NCI-H1436 treated with DMSO at 0.1 percent for 48 hours (cell line): ENCODE measurements around the gene ZNF467.

Experiments
- DNase-seq: peaks from one replicate; lab custom pipeline; 2025; lab: John Stamatoyannopoulos, UW

The ZNF467 gene

DNA sequence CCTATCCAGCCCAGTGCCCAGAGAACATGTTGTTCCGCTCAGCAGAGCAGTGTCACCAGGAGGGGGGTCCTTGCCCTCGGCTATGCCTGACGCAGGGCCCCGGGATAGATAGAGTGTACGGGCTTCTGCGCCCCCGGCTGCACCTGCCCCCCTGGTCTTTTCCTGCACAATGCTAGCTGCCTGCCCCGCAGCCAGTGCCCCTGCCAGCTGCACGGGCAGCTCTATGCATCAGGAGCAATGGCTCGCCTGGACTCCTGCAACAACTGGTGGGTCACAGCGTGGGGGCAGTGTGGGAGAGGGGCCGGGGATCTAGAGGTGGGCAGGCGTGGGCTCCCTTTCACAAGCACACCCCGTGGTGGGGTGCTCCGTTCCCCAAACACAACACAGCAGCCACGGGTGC lies 33.3 kb upstream of the ZNF467 start:
- no peak for DNase-seq

DNA sequence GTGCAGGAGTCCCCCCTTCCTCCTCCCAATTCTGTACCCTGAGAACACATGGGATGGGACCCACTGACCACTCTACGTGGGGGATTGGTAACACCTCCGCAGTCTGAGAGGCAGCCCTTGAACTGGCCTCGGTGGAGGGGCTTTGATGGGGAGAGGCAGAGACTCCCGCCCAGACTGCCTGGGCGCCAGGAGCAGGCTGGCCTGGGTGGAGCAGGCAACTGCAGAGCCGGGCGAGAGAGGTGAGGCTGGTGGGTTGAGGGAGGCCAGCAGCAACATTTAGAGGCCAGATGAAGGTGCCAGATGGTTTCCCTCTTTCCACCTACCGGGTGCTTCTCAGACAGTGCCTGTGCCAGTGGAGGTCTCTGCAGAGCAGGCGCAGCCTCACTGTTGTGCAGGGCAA lies 30.7 kb upstream of the ZNF467 start:
- no peak for DNase-seq

DNA sequence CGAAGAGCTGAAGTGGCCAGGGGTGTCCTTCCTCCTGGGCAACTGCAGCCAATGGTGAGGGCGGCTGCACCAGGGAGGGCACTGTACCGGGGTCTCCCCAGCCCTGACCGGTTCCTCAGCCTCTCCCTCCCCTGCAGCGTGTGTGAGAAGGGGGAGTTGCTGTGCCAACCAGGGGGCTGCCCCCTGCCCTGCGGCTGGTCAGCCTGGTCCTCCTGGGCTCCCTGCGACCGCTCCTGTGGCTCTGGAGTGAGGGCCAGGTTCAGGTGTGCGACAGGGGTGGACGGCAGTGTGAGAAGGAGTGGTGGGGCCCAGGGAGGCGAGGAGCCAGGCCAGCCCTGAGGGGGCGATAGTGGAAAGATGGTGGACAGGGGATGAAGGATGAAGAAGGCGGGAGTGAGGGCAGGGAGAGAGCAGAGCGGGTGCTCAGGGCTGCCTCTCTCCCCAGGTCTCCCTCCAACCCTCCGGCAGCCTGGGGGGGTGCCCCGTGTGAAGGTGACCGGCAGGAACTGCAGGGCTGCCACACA lies 30.2 kb upstream of the ZNF467 start:
- no peak for DNase-seq

DNA sequence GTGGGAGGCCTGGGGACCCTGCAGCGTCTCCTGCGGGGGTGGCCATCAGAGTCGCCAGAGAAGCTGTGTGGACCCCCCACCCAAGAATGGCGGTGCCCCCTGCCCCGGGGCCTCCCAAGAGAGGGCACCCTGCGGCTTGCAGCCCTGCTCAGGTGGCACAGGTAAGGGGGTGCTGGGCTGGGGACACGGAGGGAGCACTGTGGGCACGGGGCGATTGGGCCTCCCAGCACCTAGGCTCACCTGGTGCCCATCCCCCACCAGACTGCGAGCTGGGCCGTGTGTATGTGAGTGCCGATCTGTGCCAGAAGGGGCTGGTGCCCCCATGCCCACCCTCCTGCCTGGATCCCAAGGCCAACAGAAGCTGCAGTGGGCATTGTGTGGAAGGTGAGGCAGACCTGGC lies 29.6 kb upstream of the ZNF467 start:
- DNase-seq: no peak

GRCh38 chr7:149801816-149802215 lies 28.4 kb upstream of the ZNF467 start:
- DNase-seq: no peak

DNA sequence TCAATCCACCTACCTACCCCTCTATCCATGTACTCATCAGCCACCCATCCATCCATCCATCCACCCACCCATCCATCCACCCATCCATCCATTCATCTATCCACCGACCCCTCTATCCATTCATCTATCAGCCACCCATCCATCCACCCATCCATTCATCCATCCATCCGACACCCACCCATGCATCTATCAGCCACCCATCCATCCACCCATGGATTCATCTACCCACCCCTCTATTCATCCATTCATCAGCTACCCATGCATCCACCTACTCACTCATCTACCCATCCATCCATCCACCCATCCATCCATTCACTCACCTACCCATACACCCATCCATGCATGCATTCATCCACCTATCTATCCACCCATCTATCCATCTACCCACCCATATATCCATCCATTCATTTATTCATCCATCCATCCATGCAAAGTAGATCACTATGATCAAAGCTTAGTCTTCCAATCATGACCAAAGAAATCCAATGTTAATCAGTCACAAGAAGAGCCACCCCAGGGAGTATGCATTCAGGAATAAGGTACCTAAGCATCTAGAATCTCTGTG lies 27.7 kb upstream of the ZNF467 start:
- no peak for DNase-seq

DNA sequence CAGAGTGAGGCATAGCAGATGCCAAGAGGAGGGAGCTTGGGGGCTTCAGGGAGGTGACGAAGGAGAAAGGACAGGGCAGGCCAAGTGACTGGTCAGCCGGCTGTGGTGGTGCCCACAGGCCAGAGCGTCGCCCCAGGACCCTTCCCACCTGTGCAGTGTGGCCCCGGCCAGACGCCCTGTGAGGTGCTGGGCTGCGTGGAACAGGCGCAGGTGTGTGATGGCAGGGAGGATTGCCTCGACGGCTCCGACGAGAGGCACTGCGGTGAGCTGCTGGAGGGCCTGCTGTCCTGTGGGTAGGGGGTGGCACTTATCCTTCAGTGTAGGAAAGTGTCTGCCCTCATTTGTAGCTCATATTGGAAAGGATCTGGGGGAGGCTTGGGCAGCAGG lies 26.8 kb upstream of the ZNF467 start:
- no peak for DNase-seq

DNA sequence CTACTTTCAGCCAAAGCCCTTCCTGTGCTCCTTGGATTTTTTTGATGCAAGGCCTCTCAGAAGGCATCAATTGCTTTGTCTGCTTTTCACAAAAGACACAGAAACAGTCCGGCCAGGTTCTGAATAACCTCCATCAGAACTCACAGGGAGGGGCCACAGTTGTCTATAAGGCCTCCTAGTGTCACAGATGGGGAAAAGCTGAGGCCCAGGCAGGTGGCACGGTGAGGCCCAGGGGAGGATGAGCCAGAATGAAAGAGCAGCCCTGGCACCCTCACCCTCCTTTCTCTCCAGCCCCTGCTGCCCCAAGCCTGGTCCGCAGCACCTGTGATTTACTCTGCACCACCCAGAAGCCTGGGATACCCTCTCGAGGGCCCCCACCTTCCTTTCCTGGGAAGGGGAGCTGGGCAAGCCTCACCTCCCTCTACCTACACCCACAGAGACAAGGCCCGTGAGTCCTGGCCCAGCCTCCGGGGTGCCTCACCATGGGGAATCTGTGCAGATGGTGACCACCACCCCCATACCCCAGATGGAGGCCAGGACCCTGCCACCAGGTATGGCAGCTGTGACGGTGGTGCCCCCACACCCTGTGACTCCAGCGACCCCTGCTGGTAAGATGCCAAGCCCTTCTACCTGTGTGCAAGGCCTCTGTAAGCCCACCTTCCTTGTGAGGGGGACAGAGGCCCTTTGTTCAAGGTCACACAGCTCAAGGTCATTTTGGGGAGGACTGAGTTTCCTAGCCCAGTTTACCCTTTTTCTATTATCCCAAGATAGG lies 26.2 kb upstream of the ZNF467 start:
- DNase-seq: no peak

- no peak for DNase-seq
Observed at GRCh38 chr7:149797771-149798170, 24.4 kb upstream of the ZNF467 start.

DNA sequence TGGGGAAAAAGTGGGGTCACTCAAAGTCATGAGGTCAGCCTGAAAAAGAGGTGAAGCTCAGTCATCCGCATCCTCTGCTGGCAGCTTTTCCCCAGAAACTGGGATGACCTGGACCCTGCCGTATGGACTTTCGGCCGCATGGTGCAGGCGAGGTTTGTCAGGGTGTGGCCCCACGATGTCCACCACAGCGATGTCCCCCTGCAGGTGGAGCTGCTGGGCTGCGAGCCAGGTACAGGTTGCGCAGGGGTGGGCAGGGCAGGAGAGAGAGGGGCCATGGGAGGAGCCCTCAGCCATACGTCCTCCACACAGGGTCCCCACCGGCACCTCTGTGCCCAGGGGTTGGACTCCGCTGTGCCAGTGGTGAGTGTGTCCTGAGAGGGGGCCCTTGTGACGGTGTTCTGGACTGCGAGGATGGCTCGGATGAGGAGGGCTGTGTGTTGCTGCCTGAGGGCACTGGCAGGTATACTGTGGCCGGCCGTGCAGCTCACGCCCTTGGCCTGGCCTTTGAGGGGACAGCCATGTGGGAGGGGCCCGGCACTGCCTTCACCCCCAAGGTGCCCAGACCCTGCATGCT lies 23.0 kb upstream of the ZNF467 start:
- no peak for DNase-seq

DNA sequence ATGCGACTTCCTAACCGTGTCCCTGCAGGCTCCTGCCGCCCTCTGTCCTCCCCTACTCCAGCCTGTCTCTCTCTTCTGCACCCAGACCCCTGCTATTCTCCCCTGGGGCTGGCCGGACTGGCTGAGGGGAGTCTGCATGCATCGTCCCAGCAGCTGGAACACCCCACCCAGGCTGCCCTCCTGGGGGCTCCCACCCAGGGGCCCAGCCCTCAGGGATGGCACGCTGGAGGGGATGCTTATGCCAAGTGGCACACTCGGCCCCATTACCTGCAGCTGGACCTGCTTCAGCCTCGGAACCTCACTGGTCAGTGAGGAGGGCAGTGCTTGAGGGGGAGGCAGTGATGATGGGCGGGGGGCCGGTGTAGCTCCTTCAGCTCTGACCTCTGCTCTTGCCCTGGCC lies 21.7 kb upstream of the ZNF467 start:
- no peak for DNase-seq

- no peak for DNase-seq
Observed at GRCh38 chr7:149794661-149795060, 21.3 kb upstream of the ZNF467 start.

DNA sequence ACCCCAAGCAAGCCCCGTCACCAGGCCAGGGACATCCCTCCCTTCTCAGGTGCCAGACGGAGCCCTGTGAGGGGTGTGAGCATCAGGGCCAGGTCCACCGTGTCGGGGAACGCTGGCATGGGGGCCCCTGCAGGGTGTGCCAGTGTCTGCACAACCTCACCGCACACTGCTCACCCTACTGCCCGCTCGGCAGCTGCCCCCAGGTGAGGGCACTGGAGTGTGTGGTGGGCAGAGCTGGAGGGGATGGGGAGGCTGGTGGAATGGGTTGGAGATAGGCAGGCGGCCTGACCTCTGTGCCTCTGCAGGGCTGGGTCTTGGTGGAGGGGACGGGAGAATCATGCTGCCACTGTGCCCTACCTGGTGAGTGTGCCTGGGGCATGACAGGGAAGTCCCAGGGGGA lies 19.9 kb upstream of the ZNF467 start:
- DNase-seq: no peak

DNA sequence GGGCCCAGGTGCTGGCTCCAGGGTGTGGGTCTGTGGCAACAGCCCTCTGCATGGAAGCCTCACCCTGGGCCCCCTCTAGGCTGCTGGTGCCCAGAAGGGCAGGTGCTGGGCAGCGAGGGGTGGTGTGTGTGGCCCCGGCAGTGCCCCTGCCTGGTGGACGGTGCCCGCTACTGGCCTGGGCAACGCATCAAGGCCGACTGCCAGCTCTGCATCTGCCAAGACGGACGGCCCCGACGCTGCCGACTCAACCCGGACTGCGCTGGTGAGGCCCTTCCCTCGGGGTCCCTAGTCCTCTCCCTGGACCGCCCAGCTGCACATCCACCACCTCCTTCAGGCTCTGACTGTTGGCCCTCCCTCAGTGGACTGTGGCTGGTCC lies 18.8 kb upstream of the ZNF467 start:
- DNase-seq: no peak

GRCh38 chr7:149791411-149792219 lies 18.2 kb upstream of the ZNF467 start:
- no peak for DNase-seq

DNA sequence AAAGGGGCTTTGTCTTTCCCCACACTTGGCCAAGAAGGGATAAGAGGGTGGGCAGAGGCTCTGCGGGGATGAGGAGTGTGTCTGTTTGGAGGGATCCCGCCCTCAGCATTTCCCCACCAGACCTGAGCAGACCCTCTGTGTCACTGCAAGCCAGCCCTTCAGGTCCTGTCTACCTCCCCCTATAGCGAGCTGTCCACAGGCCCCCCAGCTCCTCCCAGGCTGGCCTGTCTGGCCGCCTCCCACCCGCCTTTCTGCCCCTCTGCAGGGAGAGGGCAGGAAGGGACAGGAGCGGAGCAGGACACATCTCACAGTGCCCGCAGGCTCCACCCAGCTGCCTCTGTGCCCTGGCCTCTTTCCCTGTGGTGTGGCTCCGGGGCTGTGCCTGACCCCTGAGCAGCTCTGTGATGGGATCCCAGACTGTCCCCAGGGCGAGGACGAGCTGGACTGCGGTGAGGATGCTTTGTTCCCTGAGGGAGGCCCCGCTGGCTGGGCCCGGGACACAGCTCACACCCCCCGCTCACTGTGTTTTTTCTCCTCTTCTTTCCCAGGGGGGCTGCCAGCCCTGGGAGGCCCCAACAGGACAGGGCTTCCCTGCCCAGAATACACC lies 17.5 kb upstream of the ZNF467 start:
- DNase-seq: no peak

DNA sequence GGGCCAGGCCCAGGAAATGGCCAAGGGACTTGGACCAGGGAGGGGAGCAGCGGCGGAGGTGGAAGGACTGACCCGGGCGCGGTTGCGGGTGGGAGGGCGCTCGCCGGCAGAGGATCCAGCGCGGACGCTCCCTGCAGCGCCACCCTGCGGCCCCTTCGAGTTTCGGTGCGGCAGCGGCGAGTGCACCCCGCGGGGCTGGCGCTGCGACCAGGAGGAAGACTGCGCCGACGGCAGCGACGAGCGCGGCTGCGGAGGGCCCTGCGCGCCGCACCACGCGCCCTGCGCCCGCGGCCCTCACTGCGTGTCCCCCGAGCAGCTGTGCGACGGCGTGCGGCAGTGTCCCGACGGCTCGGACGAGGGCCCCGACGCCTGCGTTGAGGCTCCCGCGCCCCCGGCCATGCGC lies 16.8 kb upstream of the ZNF467 start:
- no peak for DNase-seq

DNA sequence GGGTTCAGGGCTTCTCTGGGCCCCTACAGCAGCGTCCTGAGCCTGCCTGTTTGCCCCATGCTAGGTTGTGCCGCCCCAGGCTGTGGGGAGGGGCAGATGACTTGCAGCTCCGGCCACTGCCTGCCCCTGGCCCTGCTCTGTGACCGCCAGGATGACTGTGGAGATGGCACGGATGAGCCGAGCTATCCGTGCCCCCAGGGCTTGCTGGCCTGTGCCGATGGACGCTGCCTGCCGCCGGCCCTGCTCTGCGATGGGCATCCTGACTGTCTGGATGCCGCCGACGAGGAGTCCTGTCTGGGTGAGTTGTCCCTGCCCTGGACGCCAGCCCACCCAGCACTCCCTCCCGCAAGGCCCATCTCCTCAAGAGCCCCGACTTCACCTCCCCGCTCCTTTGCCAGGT lies 15.7 kb upstream of the ZNF467 start:
- DNase-seq: no peak

DNA sequence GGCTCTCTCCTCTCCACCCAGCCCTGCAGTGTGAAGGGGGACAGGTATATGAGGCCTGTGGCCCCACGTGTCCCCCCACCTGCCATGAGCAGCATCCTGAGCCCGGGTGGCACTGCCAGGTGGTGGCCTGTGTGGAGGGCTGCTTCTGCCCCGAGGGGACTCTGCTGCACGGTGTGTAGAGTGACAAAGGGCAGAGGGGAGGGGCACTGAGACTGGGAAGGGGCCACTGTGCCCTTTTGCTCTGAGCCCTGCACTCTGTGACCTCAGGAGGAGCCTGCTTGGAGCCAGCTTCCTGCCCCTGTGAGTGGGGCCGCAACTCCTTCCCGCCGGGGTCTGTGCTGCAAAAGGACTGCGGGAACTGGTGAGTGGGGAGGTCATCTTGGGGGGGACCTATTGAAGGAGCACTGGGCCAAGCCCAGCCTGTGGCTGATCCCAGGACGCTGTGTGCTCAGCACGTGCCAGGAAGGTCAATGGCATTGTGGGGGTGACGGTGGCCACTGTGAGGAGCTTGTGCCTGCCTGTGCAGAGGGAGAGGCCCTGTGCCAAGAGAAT lies 15.0 kb upstream of the ZNF467 start:
- DNase-seq: no peak

DNA sequence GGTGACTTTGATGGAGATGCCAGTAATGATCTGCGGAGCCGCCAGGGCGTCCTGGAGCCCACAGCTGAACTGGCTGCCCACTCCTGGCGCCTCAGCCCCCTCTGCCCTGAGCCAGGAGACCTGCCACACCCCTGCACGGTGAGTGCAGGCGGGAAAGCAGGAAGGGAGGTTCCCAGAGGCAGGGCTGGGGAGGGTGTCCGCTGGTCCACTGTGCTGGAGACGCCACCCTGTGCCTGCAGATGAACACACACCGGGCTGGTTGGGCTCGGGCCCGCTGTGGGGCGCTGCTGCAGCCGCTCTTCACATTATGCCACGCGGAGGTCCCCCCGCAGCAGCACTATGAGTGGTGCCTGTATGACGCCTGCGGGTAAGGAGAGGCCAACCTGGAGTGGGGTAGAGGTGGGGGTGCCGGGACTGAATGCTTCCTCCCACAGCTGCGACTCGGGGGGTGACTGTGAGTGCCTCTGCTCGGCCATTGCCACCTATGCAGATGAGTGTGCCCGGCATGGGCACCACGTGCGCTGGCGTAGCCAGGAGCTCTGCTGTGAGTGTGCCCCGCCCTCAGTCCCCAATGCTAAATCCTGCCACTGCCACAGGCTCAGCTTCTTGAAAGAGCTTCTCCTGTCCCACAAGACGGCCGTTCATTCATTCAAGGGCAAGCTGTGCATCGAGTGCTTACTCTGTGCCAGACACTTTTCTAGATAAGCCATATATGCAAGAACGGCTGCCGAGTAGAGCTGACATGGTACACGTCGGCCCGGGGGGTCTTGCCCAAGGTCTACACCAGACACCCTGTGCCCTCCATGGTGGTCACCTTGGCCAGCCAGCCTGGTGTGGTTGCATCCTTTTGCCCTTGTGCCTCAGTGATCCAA lies 14.3 kb upstream of the ZNF467 start:
- DNase-seq: no peak

DNA sequence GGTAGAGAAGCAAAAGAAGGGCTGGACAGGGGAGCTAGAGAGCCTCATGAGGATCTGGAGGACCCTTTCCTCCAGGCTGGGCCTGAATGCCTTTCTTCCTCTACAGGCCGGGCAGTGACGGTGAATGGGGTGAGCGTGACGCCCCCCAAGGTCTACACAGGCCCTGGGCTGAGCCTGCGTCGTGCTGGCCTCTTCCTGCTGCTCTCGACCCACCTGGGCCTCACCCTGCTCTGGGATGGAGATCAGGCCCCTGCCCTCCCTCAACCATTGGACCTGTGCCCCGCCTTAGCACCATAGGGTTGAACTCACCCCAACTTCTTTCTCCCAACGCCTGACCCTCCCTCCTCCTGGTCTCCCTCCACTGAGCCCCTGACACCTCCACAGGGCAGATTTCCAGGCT lies 12.6 kb upstream of the ZNF467 start:
- DNase-seq: no peak
